Umbilical cord (tissue), 2 donors: ENCODE results near the gene NEGR1. TPM values are rescaled to one million over a fixed set of nuclear protein-coding genes. Genes with fewer than 3 reads are reported as not detected.

Experiments
- DNase-seq: peaks from one replicate; pipeline ENCODE4 v3.0.0-alpha.2; 2015; ENCODE audit warnings: low spot score
- total RNA-seq: library from RNA; depleted of rRNA; stranded (reverse); fragments of >200 nt; gene quantifications from one replicate; pipeline ENCODE4 v1.2.3, GENCODE V29; 2014; ENCODE audit warnings: low replicate concordance; ENCODE audit not compliant: insufficient read depth

The NEGR1 gene
- total RNA-seq, 1 donor from 2014 or later = 49.1 TPM

DNA sequence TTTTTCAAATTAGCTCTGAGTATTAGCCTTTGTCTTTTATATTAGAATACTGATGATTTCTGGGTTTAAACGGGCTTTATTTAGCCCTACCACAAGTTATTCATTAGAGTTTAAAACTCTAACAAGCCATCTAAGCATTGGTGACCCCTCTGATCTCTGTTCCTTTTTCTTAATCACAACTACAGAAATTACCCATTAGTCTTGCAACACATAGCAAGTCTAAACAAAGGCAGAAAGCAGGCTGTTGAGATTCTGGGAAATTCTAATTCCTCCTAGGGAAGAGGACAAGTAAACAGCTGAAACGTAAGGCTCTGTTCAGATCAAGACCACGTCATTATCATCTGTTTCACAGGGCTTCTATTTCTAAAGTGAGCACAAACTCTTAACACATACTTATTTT lies 710.3 kb downstream of the NEGR1 start:
- no peak for DNase-seq

DNA sequence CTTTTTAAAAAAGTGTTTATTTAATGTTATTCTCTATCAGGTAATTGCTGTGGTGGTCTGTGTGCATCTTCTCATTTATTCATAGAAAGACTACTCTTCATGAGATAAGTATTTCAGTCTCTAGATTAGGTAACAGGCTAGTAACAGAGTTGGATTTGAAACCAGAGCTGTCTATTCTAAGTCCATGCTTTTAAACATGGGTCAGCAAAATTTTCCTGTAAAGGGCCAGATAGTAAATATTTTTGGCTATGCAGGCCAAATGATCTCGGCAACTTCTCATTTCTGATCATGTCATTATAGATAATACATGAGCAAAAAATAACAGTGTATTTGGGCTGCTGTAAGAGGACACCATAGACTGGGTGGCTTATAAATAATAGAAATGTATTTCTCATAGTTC lies 715.9 kb downstream of the NEGR1 start:
- DNase-seq = no peak

DNA sequence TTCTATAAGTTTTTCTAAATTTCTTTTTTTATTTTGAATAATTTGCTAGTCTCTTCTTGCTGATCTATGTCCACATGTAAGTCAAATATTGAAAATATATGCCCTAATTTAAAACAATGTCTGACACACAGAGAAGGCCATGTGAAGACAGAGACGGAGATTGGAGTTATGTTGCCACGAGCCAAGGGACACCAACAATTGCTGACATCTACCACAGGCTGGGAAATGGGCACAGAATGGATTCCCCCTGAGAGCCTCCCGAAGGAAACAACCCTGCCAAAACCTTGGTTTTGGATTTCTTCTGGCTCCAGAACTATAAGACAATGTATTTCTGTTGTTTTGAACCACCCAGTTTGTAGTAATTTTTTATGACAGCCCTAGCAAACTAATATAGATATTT lies 716.5 kb downstream of the NEGR1 start:
- no peak for DNase-seq

DNA sequence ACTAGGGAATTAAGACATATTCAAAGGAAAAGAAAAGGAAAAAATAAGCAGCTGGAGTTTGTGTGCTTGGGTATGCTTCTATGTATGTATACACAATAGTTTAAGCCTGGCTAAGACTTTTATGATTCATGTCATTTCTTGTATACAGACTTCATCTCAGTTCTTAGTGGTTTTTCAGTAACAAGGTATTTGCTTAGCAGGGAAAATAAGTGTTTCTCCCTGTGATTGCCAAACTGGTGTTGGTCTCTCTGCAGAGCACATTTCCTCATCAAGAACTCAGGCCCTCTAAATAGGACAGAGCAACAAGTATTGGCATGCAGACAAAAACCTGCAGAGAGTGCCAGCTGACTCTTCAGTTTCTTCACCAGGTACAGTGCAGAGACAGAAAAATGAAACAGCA lies 717.1 kb downstream of the NEGR1 start:
- peak; percentile 88 for DNase-seq

DNA sequence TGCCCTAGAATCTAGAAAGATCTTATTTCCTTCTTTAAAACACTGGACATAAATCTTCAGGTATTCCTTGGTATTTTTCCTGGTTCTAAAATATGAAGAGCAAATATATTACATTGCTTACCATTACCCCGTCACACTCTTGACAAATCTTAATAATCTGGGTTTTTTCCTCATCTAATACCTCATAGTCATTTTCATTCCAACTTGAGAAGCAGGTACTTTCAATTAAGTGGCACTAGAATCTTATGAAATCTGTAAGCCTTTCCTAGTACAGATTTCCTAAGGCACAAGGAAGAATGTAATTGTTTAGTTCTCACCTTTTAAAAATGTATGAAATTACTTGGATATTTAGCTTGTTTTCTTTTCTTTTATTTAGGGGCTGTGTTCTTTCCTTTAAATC lies 720.0 kb downstream of the NEGR1 start:
- DNase-seq = no peak

DNA sequence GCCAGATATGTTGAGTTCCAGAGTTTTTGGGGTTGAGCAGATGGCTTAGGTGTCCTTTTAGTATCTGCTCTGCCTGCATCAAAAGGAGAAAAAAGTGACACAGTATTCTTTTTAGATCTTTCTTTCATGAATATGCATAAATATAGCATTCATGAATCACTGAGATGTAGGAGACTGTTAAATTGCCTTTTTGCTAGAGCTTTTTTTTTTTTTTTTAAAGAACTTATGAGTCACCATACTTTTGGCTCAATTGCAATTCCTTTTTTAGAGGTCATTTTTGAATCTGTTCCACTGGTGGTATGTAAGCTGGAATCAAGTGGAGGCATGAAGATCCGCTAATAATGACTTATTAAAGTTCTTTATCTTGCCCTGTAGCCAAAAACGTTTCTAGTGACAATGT lies 720.6 kb downstream of the NEGR1 start:
- DNase-seq = peak; percentile 86

DNA sequence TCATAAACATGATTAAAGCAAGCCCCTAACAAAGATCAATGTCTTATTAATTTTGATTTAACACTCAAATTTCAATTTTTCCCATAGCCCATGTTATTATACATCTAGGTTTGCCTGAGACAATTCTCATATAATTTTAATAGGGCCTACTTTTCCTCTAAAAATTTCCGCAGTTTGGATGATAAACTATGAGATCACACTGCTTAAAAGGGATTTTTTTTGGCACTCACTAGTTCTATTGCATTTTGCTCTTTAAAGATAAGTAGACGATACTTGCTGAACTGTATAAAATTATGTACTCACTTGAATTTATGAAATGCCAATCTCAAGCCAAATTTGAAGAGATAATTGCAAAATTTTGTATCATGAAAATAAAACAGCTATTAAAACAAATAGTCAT lies 721.1 kb downstream of the NEGR1 start:
- peak; percentile 73 for DNase-seq

DNA sequence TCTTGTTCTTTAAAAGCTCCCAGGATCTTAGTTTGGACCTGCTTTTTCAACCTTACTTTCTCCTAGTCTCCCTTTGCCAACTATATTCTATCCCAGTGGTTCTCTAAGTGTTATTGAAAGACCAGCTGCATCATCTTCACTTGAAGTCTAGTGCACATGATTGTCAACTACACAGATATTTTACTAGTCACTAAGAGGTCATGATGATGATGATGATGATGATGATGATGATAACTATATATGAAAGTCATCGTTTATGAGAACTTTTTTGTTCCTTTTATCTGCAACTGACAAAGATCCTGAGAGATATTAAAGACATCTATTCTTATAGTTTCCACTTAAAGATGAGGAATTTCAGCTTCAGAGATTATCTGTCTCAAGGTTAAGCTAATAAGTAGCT lies 722.5 kb downstream of the NEGR1 start:
- no peak for DNase-seq

DNA sequence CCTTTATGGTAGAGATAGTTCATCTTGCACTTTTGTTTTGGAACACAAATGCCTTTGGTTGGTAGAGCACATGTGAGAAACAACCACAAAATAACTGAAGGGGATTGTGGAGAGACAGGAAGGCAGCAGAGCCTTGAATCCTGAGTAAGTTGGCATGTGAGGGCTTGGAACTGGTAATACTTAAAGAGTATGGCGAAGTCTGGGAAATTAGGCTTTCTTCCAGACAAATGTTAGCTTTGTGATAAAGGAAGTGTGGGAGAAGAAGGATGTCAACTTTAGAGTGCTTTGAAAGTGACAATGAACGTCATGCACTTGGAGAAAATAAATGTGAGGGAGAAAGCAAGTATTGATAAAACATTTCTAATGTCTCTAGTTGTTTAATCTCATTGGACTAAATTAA lies 725.2 kb downstream of the NEGR1 start:
- no peak for DNase-seq

DNA sequence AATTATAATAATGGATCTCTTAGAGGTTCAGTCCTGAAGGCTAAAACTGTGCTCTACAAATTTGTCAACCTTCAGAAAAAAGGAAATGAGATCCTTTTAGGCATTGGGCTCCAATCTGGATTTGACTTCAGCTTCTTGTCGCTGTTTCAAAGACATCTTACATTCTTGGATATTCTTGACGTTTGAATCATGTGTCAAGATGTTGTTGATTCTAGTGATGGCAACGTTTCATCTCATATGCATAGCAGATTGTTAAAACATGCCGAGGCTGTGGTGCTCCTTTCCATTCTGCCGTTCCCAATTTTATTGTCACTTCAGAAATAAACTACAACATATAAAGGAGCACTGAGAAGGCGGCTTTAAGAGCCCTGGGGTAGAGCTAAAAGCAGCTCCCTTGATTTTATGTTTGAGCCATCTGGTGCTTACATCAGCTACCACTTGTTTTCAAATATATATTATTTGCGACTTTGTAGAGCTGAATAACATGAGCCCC lies 733.9 kb downstream of the NEGR1 start:
- no peak for DNase-seq

DNA sequence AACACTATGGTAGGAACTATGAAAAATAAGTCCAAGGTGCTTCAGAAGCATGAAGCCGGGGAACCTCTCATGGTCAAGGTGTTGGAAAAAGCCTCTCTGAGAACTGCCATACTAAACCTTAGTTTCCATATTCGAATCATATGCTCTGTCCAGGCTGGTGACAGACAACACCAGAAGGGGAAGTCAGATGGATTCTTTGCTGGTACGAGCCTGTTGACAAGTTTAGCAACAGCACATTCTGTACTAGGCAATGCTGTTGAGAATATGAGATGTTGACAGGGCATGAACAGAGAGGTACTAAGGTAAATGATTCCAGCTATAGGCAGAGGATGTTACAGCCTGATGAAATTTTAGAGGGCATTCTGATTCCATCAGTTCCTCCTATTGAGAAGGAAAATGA lies 740.2 kb downstream of the NEGR1 start:
- no peak for DNase-seq

DNA sequence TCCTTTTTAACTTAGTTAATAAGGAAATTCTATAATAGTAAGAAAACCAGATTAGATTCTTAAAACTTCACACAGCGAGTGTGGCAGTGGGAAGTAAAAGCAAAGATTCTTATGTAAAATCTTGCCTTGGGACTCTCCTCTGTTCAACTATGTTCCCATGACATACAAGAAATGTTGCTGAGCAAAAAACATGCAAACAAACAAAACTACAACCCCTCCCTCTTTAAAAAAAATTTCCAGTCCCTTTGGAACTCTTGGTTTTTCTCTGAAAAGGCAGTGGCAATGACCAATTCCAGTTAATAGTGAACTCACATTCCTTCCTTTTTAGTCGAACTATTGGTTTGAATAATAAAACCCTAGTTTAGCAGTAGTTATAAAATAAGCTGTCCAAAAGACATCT lies 748.4 kb downstream of the NEGR1 start:
- DNase-seq = no peak

DNA sequence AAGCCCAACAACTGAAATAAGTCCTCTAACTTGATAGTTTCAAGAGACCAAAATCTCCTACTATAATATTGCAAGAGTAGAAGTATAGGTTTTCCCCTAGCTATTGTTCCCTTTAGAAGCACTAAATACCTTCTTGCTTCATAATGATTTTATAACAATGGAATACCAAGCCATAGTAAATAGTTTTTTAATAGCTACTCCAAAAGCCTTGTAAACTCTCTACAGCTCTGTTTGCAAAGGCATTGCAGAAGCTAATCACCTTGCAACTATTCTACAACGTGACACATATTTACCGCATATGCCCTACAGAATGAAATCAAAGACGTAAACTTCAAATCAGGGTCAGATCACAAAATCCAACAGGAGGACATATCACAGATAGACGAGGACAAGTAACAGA lies 750.0 kb downstream of the NEGR1 start:
- DNase-seq = no peak

DNA sequence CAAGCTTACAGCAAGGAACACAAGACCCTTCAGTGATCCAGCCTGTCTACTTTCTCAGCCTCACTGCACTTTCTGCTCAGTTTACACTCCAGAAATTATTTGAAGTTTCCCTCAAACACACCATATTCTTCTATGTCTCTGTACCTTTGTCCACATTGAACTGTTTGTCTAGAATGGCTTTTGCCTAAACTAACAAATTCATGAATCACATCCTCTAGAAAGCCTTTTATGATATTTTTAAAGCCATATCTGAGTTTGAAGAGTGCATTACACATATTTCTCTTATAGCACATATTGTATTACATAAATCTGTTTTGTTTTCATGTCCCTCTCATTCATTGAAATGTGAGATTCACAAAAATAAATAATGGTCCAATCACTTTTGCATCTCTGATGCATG lies 755.5 kb downstream of the NEGR1 start:
- DNase-seq = no peak

DNA sequence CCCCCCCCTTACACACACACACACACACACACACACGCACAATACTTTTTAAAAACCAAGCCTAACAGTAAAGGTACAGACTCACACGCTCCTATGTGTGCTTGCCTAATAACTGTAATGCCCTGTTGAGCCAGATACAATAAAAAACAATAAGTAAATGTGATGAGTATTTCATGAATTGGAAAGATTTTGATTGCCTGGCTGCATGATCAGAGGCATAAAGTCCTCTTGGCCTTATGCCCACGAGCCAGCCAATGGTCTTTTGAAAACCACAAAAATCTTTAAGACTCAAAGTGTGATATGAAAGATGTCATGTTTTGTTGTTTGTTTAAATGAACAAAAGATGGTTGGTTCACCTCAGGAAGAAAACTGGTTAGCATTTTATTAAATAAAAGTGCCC lies 759.6 kb downstream of the NEGR1 start:
- DNase-seq = no peak

DNA sequence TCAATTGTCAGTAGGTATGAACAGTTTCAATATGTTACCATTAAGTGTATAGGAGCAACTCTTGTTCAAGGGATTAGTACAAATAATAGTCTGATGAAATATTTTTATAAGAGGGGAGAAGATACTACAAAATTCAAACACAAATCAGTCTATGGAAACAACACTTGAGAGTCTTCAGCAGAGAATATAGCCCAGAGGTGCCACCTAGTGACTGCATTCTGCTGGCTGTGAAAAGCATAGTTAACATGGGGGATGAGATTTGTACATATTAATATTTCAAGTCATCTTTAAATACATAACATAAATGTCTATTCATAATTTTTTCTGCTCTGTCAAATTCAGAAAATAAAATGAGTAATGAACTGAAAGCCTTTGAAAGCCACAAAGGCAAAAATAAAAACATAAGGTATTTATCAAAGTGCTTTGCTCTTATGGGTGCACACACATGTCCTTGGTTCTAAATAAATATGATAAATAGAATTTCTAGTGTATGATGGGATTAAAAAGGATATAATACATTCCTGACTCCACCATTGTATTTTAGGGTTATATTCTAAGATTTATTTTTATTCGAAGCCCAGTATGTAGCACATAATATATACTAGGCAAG lies 760.6 kb downstream of the NEGR1 start:
- peak; percentile 46 for DNase-seq

DNA sequence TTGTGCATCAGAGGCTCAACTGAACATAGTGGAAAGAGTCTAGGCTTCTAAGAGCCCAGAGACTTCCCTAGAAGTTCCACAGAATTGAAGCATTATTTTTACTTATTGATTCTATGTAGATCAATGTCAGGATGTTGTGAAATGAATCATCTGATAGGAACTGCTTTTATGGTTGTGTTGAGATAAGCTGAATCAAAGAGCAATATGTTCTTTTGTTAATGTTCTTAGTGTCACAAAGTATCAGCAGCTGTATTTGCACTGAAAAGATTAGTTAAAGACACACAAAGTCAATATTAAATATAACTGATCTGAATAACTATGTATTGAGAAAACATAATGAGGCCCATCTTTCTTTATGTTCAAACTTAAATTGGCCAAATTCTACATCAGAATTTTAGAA lies 770.8 kb downstream of the NEGR1 start:
- DNase-seq = no peak

DNA sequence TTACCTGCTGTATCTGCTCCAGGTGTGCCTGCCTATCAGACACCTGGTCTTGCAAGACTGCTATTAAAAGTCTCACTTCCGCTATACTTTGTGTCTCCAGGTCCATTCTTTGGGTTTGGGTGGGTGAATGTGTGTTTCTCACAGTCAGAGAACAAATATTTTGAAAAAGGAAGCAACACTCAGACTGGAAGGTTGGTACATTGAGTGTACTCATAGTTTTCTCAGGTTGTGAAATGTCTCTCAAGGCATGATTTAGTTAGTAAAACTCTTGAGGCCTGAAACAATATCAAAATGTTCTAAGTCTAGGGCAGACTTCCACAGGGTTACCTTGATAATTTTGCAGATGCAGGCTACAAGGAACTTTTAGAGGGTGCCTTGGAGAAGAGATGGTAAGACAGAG lies 771.6 kb downstream of the NEGR1 start:
- DNase-seq = no peak

DNA sequence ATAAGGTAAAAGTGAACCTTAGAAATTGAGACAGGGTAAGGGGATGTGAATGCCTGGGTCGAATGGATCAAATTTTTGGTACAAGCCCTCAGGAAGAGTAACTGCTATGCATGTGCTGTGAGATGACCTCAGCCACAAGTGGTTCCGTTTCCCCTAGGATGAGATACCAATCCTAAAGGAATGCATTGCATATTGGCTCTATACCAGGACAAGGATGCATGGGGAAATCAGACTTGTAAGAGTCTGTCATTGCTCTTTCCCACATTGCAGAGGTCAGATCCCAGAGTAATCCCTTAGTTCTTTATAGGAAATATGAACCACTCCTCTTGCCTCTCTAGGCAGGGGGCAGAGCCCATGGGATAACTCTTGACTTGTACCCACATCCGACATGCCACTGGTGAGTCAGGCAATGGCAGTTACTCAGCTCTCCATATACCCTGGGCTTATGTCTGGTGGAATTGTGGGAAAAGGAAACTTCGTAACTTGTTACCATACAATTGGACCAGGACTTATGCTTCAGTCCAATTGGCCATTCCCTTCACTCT lies 773.2 kb downstream of the NEGR1 start:
- no peak for DNase-seq

DNA sequence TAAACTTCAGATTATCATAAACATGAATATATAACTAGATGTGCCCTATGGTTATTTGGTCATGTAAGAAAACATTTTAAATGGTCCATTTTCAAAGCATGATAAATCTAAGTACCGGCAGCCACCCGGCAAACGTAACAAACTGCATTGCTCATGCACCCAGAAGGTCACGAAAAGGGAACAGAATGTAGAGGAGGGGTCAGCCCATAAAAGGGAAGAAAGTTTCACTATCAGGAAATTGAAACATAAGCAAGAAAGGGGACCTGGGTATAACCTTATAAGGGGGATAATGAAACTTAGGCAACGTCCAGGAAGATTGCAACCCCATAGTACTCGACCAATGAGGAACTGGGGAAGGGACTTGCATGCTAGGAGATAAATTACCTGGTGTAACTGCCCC lies 780.3 kb downstream of the NEGR1 start:
- no peak for DNase-seq

DNA sequence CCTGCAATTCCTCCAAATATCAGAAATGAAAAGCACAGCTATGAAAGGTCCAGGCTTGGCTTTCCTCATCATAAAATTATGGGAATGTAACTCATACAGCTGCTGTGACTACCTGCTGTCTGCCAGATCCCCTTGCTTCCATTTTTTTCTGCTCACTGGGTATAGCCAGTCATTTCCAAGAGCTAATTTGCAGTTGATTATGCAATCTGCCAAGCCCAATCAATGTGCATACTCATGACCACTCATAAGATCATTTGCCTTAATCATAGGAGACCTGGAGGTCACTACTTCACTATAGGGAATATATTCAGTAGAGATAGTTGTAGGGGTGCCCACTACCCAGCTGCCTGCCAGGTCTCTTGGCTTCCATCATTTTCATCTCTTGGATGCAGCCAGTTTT lies 783.8 kb downstream of the NEGR1 start:
- DNase-seq = no peak

DNA sequence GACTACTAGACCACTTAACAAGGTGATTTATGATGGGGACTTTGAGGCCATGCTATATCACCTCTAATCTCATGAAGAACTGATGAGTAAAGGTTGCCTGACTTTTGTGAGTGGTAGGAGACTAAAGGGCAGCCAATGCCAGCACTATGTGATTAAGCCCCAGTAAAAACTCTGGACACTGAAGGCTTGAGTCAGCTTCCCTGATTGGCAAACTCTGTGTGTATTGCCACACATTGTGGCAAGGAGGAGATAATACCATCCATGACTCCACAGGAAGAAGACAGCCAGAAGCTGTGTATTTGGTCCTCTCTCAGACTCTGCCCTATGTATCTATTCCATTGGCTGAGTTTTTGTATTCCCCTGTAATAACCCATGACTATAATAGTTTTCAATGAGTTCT lies 788.2 kb downstream of the NEGR1 start:
- no peak for DNase-seq

DNA sequence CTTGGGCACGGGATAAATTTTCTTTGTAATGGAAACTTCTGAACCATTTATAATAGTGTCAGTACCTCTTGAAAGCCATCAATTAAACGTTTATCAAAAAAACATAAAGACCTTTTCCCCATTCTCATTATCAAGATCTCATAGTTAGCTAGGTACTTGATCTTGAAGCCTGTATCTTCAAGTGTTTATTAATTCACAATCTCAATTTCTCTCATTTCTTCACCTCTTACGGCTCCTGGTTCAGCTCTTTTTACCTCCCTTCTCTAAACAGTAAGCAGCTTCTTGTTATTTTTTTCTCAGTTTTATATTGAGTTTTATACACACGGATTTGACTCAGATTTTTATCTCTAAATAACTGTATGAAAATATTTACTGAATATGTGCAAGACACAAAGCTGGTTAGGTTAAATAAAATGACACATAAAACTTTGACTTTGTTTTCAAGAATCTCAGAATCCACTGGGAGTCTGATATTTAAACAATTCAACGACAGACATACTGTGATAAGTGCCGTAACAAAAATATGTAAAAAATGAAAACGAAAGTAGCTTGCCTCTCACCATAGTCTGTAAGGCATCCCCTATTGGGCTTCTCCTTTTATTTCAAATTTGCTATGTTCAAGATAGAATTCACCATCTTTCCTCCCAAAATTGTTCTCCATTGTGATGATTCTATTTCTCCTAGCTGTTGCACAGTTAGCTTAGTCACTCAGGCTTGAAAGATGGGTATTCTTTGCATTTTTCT lies 789.9 kb downstream of the NEGR1 start:
- no peak for DNase-seq
